Measurements from ENCODE around the gene PLPP1.

GRCh38 chr5:55578771-55579170 lies 44.0 kb upstream of the PLPP1 start:
- TF ChIP-seq CTCF (IDR thresholded peaks at IDR 0.05) (no peak), EZH2phosphoT487 (IDR thresholded peaks at IDR 0.05) (no peak), EZH2 (IDR thresholded peaks at IDR 0.05) (no peak)
